ENCODE data around the gene GPR137.

GRCh38 chr11:64263021-64263946 is 22.4 kb upstream of the GPR137 start:
- TF ChIP-seq CTCF (IDR thresholded peaks at IDR 0.05), result no peak
- TF ChIP-seq EP300 (IDR thresholded peaks at IDR 0.05), result no peak

Data from esophagus muscularis mucosa (tissue), 3 donors.